Right hindlimb (tissue), 1 donor: ENCODE data around the gene TMPRSS12.
A peak's percentile ranks its signal among the peaks of the same experiment; 100 is the strongest.
"Not testable (repeated sequence)": the region's sequence is repeated elsewhere in the genome, so short reads cannot be mapped to it uniquely, and the experiment has no call there.

Experiments
- DNase-seq: peaks from one replicate; pipeline ENCODE4 v3.0.0-alpha.2; 2018

TMPRSS12 gene

DNA sequence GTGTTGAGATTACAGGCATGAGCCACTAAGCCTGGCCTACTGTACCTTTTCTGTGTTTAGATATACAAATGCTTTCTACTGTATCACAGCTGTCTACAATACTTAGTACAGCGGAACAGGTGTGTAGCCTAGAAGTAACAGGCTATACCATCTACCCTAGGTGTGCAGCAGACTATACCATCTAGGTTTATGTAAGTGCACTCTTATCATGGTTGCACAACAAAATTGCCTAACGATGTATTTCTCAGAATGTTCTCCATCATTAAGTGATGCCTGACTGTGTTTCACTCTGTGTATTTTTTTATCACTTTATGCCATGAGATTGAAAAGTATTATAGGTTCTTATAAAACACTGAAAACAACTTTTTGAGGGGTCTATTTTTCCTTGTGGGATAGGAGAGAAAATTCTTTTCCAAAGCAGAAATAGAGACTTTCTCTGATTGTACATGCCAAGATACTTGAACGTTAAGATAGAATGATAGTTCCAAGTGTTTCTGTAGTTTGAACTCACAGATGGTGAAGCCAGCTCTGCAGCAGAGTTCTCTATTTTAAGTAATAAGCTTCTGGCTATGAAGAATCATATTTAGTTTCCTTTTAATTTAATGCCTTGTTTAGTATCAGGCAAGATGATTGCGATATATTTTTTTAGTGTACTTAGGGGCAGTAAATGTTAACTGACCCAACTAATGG lies 17.0 kb downstream of the TMPRSS12 start:
- DNase-seq = no peak

- no peak for DNase-seq
Measured at GRCh38 chr12:50862316-50862715, 19.6 kb downstream of the TMPRSS12 start.

GRCh38 chr12:50865266-50865665 lies 22.5 kb downstream of the TMPRSS12 start:
- DNase-seq = no peak

DNA sequence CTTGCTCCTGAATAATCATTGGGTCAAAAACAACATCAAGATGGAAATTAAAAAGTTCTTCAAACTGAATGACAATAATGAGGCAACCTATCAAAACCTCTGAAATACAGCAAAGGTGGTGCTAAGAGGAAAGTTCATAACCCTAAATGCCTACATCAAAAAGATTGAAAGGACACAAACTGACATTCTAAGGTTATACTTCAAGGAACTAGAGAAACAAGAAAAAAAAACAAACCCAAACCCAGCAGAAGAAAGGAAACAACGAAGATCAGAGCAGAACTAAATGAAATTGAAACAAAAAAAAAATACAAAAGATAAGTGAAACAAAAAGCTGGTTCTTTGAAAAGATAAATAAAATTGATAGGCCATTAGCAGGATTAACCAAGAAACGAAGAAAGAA lies 26.2 kb downstream of the TMPRSS12 start:
- DNase-seq = not testable (repeated sequence)

DNA sequence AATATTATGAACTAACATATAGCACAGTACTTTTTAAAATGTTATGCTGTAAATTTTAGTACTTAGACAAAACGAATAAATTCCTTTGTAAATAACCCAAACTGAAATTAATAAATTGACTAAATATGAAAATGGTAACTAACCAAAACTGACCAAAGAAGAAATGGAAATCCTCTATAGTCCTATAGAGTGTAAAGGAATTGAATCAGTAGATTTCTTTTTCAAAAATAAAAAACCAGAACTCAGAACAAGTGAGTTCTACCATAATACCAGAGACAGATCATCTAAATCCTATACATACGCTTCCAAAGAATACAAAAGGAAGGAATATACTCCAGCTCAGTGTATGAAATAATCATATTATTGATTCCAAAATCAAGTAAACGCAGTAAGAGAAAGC lies 39.8 kb downstream of the TMPRSS12 start:
- DNase-seq = no peak

DNA sequence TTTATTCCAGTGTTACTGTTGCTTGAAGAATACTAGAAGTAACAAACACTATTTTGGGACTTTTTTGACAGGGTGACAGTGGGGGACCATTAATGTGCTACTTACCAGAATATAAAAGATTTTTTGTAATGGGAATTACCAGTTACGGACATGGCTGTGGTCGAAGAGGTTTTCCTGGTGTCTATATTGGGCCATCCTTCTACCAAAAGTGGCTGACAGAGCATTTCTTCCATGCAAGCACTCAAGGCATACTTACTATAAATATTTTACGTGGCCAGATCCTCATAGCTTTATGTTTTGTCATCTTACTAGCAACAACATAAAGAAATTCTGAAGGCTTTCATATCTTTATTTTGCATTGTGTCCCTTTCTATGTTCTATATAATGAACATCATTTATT lies 44.5 kb downstream of the TMPRSS12 start:
- DNase-seq = no peak

- no peak for DNase-seq
Measured at GRCh38 chr12:50888666-50889065, 45.9 kb downstream of the TMPRSS12 start.

- peak; percentile 19 for DNase-seq
Measured at GRCh38 chr12:50894241-50894640, 51.5 kb downstream of the TMPRSS12 start.

GRCh38 chr12:50901685-50902113 lies 59.0 kb downstream of the TMPRSS12 start:
- DNase-seq = no peak

GRCh38 chr12:50908479-50908878 lies 65.8 kb downstream of the TMPRSS12 start:
- not testable (repeated sequence) for DNase-seq

GRCh38 chr12:50912361-50912760 lies 69.6 kb downstream of the TMPRSS12 start:
- not testable (repeated sequence) for DNase-seq

GRCh38 chr12:50913224-50913623 lies 70.5 kb downstream of the TMPRSS12 start:
- no peak for DNase-seq

DNA sequence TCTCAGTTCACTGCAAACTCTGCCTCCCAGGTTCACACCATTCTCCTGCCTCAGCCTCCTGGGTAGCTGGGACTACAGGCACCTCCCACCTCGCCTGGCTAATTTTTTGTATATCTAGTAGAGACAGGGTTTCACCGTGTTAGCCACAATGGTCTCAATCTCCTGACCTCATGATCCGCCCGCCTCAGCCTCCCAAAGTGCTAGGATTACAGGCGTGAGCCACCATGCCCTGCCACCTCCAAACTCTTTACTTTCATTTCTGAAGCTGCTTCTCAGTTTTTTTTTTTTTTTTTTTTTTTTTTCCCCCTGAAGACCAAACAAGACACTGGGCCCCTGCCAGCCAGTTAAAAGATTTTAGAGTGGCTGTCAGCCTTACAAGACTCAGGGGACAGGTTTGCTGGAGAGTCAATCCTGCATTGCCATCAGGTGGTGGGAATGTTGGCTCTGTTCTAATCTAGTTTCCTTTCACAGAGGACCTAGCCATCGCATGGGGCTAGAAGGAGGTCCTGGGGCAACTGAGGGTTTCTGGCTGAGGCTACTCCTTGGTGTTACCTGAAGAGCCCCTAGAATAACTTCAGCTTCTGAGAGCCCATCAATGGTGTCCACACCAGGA lies 72.3 kb downstream of the TMPRSS12 start:
- DNase-seq = no peak

DNA sequence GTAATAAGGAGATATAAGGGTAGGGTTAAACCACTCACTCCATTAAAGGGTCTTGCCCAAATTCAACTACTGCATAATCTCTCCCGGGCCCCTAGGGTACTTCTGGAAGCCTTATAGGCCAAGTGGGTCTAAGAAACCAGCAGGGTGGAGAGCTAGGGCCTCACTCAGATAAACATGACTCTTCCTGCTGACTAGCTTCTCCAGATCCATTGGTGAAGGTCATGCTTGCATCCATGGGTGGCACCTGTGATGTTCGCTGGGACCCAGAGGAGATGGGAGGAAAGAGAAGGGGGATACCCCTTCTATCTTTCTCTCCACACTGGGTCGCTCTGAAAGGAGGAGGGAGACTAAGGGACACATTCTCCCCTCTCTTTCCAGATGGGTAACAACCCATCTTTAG lies 73.6 kb downstream of the TMPRSS12 start:
- no peak for DNase-seq

DNA sequence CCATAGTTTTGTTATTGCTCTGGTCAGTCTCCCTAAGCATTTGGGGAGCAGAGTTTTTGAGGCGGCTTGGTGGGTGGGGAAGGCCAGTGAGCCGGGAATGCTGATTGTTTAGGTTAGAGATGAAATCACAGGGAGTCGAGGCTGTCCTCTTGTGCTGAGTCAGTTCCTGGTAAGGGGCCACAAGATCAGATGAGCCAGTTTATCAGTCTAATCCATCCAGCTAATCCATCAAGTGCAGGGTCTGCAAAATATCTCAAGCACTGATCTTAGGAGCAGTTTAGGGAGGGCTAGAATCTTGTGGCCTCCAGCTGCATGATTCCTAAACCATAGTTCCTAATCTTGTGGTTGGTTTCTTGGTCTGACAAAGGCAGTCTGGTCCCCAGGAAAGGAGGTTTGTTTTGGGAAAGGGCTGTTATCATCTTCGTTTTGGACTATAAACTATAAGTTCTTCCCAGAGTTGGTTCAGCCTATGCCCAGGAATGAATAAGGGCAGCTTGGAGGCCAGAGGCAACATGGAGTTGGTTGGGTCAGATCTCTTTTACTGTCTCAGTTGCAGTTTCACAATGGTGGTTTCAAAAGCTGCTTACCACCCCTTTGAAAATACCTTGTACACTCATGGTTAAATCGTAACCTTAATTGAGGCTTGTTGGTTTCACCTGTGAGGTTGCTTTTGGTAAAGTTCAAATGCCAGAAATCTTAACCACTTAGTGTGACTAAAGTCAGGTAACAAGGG lies 76.0 kb downstream of the TMPRSS12 start:
- DNase-seq = no peak

DNA sequence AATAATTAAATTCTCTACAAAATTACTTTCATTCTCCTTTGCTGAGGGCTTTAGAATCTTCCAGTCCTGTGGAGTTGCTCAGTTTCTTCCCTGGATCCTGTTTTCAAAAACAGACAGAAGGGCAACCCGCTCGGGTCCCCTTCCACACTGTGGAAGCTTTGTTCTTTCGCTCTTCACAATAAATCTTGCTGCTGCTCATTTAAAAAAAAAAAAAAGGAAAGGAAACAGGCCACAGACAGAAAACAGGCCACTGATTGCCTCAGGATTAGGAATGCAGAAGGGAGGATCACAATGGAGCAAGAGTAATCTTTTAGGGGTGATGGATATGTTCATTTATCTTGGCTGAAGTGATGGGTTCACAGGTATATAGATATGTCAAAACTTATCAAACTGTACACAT lies 80.1 kb downstream of the TMPRSS12 start:
- DNase-seq = no peak

DNA sequence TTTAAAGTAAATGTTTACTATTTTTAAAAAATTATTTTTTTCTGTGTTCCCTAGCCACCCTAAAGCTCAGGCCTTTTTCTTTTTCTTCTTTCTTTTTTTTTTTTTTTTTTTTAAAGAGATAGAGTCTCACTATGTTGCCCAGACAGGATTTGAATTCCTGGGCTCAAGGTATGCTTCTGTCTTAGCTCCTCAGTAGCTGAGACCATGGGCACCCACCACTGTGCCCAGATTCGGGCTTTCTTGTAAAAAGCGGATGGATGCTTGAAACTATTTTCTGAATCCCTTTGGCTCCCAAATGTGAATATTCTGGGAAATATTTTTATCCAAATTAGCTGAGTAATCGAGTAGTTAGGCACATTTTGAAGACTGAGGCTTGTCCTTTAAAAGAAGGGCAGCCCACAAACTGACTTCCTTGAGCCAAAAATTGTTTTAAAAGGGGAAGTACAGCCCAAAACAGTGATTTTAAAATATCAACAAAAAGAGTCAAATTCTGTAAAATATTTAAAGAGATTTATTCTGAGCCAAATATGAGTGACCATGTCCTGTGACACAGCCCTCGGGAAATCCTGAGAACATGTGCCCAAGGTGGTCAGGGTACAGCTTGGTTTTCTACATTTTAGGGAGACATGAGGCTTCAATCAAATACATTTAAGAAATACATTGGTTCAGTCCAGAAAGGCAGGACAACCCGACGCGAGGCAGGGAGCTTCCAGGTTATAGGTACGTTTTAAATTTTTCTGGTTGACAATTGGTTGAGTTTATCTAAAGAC lies 80.8 kb downstream of the TMPRSS12 start:
- DNase-seq = no peak

DNA sequence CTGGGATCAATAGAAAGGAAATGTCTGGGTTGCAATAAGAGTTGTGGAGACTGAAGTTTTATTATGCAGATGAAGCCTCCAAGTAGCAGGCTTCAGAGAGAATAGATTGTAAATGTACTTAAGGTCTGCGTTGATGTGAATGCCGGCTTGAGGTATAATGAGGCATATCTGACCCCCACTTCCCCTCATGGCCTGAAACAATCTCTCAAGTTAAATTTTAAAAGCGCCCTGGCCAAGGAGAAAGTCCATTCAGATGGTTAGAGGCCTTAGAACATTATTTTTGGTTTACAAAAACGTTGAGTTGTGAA lies 81.4 kb downstream of the TMPRSS12 start:
- no peak for DNase-seq

DNA sequence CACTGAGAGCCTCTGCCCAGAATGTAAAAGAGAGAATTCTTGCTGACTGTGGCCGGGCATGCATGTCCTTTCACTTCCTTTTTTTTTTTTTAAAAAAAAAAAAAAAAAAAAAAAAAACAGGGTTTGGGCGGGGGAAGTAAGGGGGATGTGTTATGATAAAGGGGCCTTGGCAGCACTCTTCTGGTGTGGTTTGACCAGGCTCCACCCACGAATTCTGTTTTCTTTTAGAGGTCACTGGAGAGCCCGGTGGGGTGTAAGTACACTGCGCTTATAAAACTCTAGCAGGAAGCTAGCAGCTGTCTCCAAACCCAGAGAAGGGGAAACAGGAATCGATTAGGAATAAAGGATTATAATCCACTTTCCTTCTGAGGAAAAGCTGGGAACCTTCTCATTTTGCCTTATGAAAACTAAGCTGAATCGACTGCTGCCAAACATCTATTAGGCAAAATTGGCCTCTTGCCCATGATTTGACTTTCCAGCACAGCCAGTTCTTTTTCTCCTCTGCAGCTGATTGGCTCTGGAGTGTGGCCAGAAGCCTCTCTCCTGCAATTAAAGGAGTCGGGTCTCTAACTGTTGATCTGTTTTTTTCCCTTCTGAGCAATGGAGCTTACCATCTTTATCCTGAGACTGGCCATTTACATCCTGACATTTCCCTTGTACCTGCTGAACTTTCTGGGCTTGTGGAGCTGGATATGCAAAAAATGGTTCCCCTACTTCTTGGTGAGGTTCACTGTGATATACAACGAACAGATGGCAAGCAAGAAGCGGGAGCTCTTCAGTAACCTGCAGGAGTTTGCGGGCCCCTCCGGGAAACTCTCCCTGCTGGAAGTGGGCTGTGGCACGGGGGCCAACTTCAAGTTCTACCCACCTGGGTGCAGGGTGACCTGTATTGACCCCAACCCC lies 82.0 kb downstream of the TMPRSS12 start:
- peak; percentile 92 for DNase-seq

- no peak for DNase-seq
Measured at GRCh38 chr12:50925342-50925651, 82.6 kb downstream of the TMPRSS12 start.

GRCh38 chr12:50925920-50926319 lies 83.2 kb downstream of the TMPRSS12 start:
- no peak for DNase-seq

- no peak for DNase-seq
Measured at GRCh38 chr12:50926415-50926814, 83.7 kb downstream of the TMPRSS12 start.

GRCh38 chr12:50926932-50927331 lies 84.2 kb downstream of the TMPRSS12 start:
- not testable (repeated sequence) for DNase-seq
